ENCODE results near the gene S100A2. TPM values are rescaled to one million over a fixed set of nuclear protein-coding genes. Genes with fewer than 3 reads are reported as not detected.

S100A2 gene
- total and polyA plus RNA-seq, 5 donors from 2014 or later: not detected

DNA sequence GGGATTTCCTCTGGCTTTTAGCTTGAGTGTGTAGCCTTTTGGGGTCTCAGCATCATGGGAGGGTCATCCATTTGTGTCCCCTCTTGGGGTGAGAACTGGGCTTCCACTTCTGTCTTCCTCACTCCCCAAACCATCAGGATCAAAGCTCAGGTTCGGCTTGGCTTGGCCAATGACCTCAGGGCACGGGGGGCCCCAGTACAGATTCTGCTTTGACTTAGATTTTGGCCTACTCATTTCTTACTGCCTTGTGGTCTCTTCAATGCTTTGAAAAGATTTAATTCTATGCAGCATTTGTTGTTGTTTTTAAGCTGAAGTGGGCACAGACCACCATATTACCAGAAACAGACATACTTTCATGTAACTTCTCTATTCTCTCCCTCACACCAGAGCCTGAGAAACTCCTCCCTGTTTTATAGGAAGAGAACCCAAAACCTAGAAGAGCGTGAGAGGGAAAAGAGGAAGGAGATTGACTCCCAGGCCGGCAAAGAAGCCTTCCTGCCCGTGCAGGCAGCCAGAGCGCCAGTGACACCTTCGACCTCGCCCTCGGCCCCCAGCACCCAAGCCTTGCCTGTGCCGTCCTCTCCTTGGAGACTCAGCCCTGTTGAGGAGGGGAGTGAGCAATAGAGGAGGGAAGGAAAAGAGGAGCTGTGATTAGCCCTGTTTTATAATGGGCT, 14.7 kb downstream of the S100A2 start:
- Histone ChIP-seq H3K27ac (ENCODE audit: insufficient read depth, low read length, poor library complexity, severe bottlenecking) (no peak overlapping the region), H3K4me1 (ENCODE audit: control insufficient read depth, insufficient read depth, low read length, poor library complexity, severe bottlenecking) (peaks cover 13% of the 10 kb centered on the region), H3K4me3 (ENCODE audit: low read depth, low read length) (no peak overlapping the region), H3K9me3 (ENCODE audit: control insufficient read depth in 2 of 2, low read length in 2 of 2) (no peaks in the 10 kb centered on the region), H3K27me3 (ENCODE audit: control insufficient read depth, insufficient read depth, low read length) (no peaks in the 10 kb centered on the region), H3K36me3 (ENCODE audit: control insufficient read depth, insufficient read depth, low read length) (no peaks in the 10 kb centered on the region)
- H3K27me3 Mint-ChIP-seq: no peaks in the 10 kb centered on the region
- ATAC-seq (ENCODE audit: low read depth in 2 of 2) (no peak), DNase-seq (no peak)
- peaks cover 0 to 26% (median 4%) of the 10 kb centered on the region in 4 donors for H3K4me1 Mint-ChIP-seq
- H3K9me3 Mint-ChIP-seq: no peaks in the 10 kb centered on the region
- peak overlapping the region in 1 of 3 donors; percentile 82 for H3K27ac Mint-ChIP-seq
- H3K36me3 Mint-ChIP-seq: no peaks in the 10 kb centered on the region
- peak overlapping the region in 1 of 4 donors; percentile 43 for H3K4me3 Mint-ChIP-seq

DNA sequence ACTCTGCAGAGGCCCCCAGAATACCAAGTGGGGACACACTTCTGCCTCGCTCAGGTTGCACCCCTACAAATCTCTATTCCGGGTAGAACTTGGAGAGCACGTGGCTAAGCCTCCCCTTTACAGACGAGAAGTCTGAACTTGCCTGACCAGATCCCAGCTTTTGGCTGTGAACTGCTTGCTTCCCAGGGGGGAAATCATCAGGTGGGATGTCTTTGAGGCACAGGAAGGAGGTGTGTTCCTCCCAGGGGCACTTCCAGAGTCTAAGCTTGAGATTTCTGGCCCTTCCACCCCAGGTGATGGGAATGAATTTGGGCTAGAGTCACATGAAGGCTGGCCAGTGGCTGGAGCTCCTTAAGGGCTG, 15.3 kb downstream of the S100A2 start:
- no peaks in the 10 kb centered on the region for H3K36me3 ChIP-seq (ENCODE audit: control insufficient read depth, insufficient read depth, low read length)
- peaks cover 0 to 32% (median 9%) of the 10 kb centered on the region in 4 donors for H3K4me1 Mint-ChIP-seq
- DNase-seq (no peak), ATAC-seq (ENCODE audit: low read depth in 2 of 2) (no peak)
- no peak overlapping the region for H3K4me3 ChIP-seq (ENCODE audit: low read depth, low read length)
- H3K27ac Mint-ChIP-seq: peak overlapping the region in 1 of 3 donors; percentile 79
- H3K27ac ChIP-seq (ENCODE audit: insufficient read depth, low read length, poor library complexity, severe bottlenecking): no peak overlapping the region
- H3K9me3 ChIP-seq (ENCODE audit: control insufficient read depth in 2 of 2, low read length in 2 of 2): no peaks in the 10 kb centered on the region
- H3K4me3 Mint-ChIP-seq: no peak overlapping the region
- H3K9me3 Mint-ChIP-seq: no peaks in the 10 kb centered on the region
- H3K27me3 ChIP-seq (ENCODE audit: control insufficient read depth, insufficient read depth, low read length): no peaks in the 10 kb centered on the region
- H3K27me3 Mint-ChIP-seq: no peaks in the 10 kb centered on the region
- peaks cover 19% of the 10 kb centered on the region for H3K4me1 ChIP-seq (ENCODE audit: control insufficient read depth, insufficient read depth, low read length, poor library complexity, severe bottlenecking)
- peaks cover 2% of the 10 kb centered on the region for H3K36me3 Mint-ChIP-seq

DNA sequence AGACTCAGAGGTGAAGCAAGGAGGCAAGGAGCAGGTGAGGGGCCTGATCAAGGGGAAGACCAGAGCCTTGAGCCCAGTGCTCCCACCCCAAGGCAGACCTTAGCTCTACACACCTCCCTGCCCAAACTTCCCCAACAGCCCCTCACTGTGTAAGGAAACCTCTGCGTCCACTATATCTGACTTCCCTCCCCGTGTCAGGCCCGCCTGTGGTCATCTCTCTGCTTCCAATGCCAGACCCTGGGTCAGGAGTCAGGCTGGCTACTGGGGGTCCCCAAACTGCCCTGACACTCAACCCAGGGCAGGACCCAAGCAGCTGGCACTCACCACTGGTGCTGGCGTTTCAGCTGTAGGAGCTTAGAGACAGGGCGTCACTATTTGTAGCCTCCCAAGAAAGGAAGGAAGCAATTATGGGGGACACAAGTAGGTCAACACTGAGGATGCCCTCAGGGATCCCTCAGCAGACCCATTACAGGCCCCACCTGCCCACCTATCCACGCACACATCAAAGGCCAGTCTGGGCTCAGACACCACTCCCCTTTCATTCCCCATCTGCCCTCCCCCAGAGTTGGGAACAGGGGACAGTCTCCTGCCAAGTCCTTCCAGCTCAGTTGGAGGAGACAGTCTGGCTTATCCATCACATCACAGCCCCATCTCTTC, 15.8 kb downstream of the S100A2 start:
- no peak overlapping the region for H3K4me3 ChIP-seq (ENCODE audit: low read depth, low read length)
- no peak for DNase-seq
- H3K4me1 ChIP-seq (ENCODE audit: control insufficient read depth, insufficient read depth, low read length, poor library complexity, severe bottlenecking): peaks cover 24% of the 10 kb centered on the region
- Mint-ChIP-seq H3K9me3 (no peaks in the 10 kb centered on the region), H3K4me1 (peaks cover 0 to 37% (median 13%) of the 10 kb centered on the region in 4 donors), H3K27me3 (no peaks in the 10 kb centered on the region), H3K4me3 (no peak overlapping the region), H3K27ac (peak overlapping the region in 2 of 3 donors; percentile 25 to 79), H3K36me3 (peaks cover 7% of the 10 kb centered on the region)
- H3K27me3 ChIP-seq (ENCODE audit: control insufficient read depth, insufficient read depth, low read length): no peaks in the 10 kb centered on the region
- no peak for ATAC-seq (ENCODE audit: low read depth in 2 of 2)
- no peaks in the 10 kb centered on the region for H3K9me3 ChIP-seq (ENCODE audit: control insufficient read depth in 2 of 2, low read length in 2 of 2)
- H3K36me3 ChIP-seq (ENCODE audit: control insufficient read depth, insufficient read depth, low read length): no peaks in the 10 kb centered on the region
- H3K27ac ChIP-seq (ENCODE audit: insufficient read depth, low read length, poor library complexity, severe bottlenecking): no peak overlapping the region

DNA sequence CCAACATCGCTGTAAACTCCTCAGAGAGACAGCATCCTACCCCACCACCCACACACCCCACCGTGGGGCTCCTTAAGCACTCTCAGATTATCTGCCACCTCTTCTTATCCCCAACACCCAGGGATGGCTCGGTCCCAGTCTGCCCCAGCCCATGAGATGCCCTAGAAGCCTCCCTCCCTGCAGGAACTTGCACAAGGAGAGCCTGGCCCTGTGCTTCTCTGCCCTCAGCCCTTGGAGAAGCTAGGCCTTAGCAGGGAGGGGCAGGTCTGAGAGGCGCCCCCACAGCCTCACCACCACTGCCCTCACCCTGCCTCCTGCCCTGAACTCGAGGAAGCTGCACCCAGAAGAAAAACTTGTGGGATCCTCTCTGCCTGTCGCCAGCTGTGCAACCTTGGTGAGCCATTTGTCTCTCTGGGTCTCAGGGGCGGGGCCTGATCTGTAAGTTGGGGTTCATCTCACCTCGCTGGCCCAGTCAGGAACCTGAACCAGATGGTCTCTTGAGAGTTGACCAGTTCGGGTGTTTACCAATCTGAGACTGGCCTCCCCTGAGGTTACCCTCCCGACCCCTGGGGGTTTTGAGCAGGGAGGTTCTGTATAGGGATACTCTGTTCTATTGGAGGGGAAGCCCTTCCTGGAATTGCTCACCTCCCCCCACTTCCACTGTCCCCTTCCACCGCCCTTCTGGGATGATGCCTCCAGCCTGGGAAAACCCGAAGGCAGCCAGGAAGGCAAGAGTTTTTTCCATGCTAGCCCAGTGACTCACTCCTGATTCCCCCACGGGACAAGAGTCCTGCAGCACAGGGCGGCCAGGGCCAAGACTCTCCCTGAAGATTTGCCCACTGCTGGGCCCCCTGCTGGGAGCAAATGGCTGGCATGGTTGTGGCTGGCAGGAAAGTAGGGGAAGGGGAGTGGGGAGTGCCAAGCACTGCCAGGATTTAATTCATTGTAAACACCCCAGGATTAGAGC, 16.6 kb downstream of the S100A2 start, which contains the start of gene S100A3:
TSS of gene S100A3 (minus strand) at position 537 of the 967 bp plus-strand sequence. CDS start 773 bp downstream, outside the sequence.
- no peak for DNase-seq
- Mint-ChIP-seq H3K9me3 (no peaks in the 10 kb centered on the region), H3K27ac (peak within 1 kb of the TSS in 2 of 3 donors; percentile 25 to 79), H3K36me3 (peaks cover 14% of the 10 kb centered on the region), H3K4me3 (peak within 1 kb of the TSS in 1 of 4 donors; percentile 74), H3K4me1 (peaks cover 0 to 46% (median 16%) of the 10 kb centered on the region in 4 donors), H3K27me3 (no peaks in the 10 kb centered on the region)
- H3K4me1 ChIP-seq (ENCODE audit: control insufficient read depth, insufficient read depth, low read length, poor library complexity, severe bottlenecking): peaks cover 33% of the 10 kb centered on the region
- no peaks in the 10 kb centered on the region for H3K9me3 ChIP-seq (ENCODE audit: control insufficient read depth in 2 of 2, low read length in 2 of 2)
- peaks cover 2% of the 10 kb centered on the region for H3K36me3 ChIP-seq (ENCODE audit: control insufficient read depth, insufficient read depth, low read length)
- H3K27me3 ChIP-seq (ENCODE audit: control insufficient read depth, insufficient read depth, low read length): no peaks in the 10 kb centered on the region
- no peak within 1 kb of the TSS for H3K4me3 ChIP-seq (ENCODE audit: low read depth, low read length)
- ATAC-seq (ENCODE audit: low read depth in 2 of 2): no peak
- no peak within 1 kb of the TSS for H3K27ac ChIP-seq (ENCODE audit: insufficient read depth, low read length, poor library complexity, severe bottlenecking)

DNA sequence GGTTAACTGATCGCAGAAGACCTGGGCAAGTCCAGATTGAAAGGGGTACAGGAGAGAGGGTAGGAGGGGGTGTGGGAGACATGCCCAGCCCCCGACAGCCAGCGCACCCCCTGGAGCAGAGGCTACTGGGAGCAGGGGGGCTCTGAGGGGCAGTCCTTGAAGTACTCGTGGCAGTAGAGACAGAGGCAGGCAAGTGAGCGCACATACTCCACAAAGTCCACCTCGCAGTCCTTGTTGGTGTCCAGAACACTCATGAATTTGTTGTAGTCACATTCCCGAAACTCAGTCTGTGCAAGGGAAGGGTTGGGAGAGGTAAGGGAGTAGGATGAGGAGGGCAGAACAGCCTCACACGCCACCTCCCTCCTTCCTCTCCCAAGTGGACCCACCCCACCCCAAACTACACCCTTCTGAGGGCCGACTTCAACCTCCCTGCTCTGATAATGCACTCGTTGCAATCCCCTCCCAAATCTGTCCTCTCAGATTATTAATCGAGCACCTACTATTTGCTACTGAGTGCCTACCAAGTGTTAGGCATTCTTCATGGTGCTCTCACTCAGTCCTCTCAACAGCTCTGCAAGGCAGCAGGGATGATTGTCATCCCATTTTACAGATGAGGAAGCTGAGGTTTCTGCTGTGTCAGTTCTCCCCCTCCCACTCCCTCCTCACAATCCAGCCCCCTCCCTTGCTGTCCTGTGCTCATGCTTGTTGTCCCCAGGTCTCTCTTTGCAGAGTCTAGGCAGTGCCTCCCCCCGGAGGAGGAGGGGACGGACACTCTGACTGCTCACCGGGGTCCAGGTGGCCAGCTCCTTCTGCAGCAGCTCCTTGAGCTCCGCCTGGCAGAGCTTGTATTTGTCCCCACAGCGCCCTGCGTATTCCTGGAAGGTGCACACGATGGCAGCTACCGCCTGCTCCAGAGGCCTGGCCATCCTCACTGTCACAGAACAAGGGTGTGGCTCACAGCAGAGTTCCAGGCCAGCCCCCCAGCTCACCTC, 17.8 kb downstream of the S100A2 start:
- H3K27me3 ChIP-seq (ENCODE audit: control insufficient read depth, insufficient read depth, low read length): no peaks in the 10 kb centered on the region
- Mint-ChIP-seq H3K9me3 (no peaks in the 10 kb centered on the region), H3K27ac (peak overlapping the region in 2 of 3 donors; percentile 14 to 51), H3K36me3 (peaks cover 23% of the 10 kb centered on the region), H3K4me3 (peak overlapping the region in 1 of 4 donors; percentile 74), H3K4me1 (peaks cover under 1 to 55% (median 26%) of the 10 kb centered on the region in 4 donors), H3K27me3 (no peaks in the 10 kb centered on the region)
- H3K4me1 ChIP-seq (ENCODE audit: control insufficient read depth, insufficient read depth, low read length, poor library complexity, severe bottlenecking): peaks cover 44% of the 10 kb centered on the region
- peaks cover 13% of the 10 kb centered on the region for H3K36me3 ChIP-seq (ENCODE audit: control insufficient read depth, insufficient read depth, low read length)
- no peak overlapping the region for H3K27ac ChIP-seq (ENCODE audit: insufficient read depth, low read length, poor library complexity, severe bottlenecking)
- no peak overlapping the region for H3K4me3 ChIP-seq (ENCODE audit: low read depth, low read length)
- no peak for DNase-seq
- no peak for ATAC-seq (ENCODE audit: low read depth in 2 of 2)
- H3K9me3 ChIP-seq (ENCODE audit: control insufficient read depth in 2 of 2, low read length in 2 of 2): no peaks in the 10 kb centered on the region

DNA sequence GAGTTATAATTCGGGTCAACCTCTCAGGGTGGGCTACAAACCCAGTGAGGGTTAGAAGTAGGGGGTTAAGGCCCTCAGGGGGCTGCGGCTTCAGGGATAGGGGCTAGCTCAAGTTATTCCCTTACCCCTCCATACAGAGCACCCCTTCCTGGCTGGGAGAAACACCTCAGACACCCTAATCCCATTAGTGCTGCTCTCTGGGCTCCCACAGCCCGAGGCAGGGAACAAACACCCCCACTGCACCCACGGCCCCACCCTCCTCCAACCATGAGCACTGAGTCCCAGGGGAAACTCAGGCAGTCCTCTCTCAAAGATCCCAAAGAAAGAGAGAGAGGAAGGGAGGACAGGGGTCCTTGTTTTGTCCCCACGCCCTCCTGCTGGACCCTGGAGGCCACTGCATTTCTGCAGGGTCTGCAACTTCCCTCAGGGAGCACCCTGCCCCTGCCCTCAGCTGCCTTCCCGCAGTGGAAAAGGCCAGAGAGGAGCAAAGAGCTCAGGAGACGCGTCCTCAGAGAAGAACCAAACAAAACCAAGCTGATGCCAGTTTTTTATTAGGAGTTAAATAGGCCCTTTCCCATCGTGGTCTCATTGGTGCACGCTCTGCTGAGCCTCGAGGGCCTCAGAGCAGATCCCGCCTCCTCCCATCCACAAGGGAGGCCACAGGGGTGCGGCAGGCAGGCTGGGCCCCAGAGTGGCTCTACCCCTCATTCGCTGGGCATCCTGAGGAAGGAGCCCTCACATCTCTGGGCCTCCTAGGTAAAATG, 18.7 kb downstream of the S100A2 start:
- no peaks in the 10 kb centered on the region for H3K9me3 ChIP-seq (ENCODE audit: control insufficient read depth in 2 of 2, low read length in 2 of 2)
- H3K36me3 ChIP-seq (ENCODE audit: control insufficient read depth, insufficient read depth, low read length): peaks cover 16% of the 10 kb centered on the region
- ATAC-seq (ENCODE audit: low read depth in 2 of 2) (no peak), DNase-seq (no peak)
- H3K4me3 ChIP-seq (ENCODE audit: low read depth, low read length): no peak overlapping the region
- H3K9me3 Mint-ChIP-seq: no peaks in the 10 kb centered on the region
- peak overlapping the region; percentile 97 to 99 (median 98) for H3K27ac Mint-ChIP-seq
- no peaks in the 10 kb centered on the region for H3K27me3 Mint-ChIP-seq
- peaks cover 53% of the 10 kb centered on the region for H3K4me1 ChIP-seq (ENCODE audit: control insufficient read depth, insufficient read depth, low read length, poor library complexity, severe bottlenecking)
- H3K27ac ChIP-seq (ENCODE audit: insufficient read depth, low read length, poor library complexity, severe bottlenecking): peak overlapping the region; percentile 82
- peaks cover 28% of the 10 kb centered on the region for H3K36me3 Mint-ChIP-seq
- H3K27me3 ChIP-seq (ENCODE audit: control insufficient read depth, insufficient read depth, low read length): no peaks in the 10 kb centered on the region
- H3K4me3 Mint-ChIP-seq: peak overlapping the region in 3 of 4 donors; percentile 97 to 100 (median 97)
- peaks cover 5 to 64% (median 33%) of the 10 kb centered on the region in 4 donors for H3K4me1 Mint-ChIP-seq
